C4-2B (cell line): ENCODE measurements around the gene TRIML1.

Source experiments
- CTCF ChIP-seq: fragments of 450-650 bp; conservative IDR thresholded peaks from 2 replicates; pipeline ENCODE4 v1.5.1; 2017; ENCODE audit warnings: mild to moderate bottlenecking
- ZFX ChIP-seq: fragments of 450-650 bp; IDR thresholded peaks from 2 replicates; pipeline ENCODE4 v1.6.1; 2017

GRCh38 chr4:188187106-188187505 lies 47.9 kb downstream of the TRIML1 start:
- TF ChIP-seq CTCF, result no peak
- no peak for TF ChIP-seq ZFX
